DOHH2 (cell line): ENCODE measurements around the gene CSGALNACT2.

ENCODE experiments used
- H3F3A ChIP-seq: fragments of 200-600 bp; sonication (generic), shearing (Covaris generic); 2 replicates; pipeline ENCODE4 v1.6.0; 2016; ENCODE audit warnings: antibody characterized with exemption, mild to moderate bottlenecking; ENCODE audit not compliant: control insufficient read depth, insufficient read depth
- H3K27ac ChIP-seq: fragments of 200-600 bp; sonication (generic); 2 replicates; pipeline ENCODE4 v1.5.1; 2014; ENCODE audit warnings: low read depth, mild to moderate bottlenecking, low read length, moderate library complexity
- H3K27me3 ChIP-seq: fragments of 200-600 bp; sonication (generic); 2 replicates; pipeline ENCODE4 v1.6.1; 2014; ENCODE audit warnings: mild to moderate bottlenecking, low read length, mixed read lengths; ENCODE audit not compliant: control insufficient read depth
- H3K36me3 ChIP-seq: fragments of 200-600 bp; sonication (generic); 2 replicates; pipeline ENCODE4 v1.6.1; 2014; ENCODE audit warnings: mild to moderate bottlenecking, low read length, moderate library complexity, mixed read lengths; ENCODE audit not compliant: control insufficient read depth
- H3K4me1 ChIP-seq: fragments of 200-600 bp; sonication (generic); 2 replicates; pipeline ENCODE4 v1.6.1; 2014; ENCODE audit warnings: mild to moderate bottlenecking, low read length, mixed read lengths; ENCODE audit not compliant: control insufficient read depth
- H3K4me2 ChIP-seq: fragments of 200-600 bp; sonication (generic); 2 replicates; pipeline ENCODE4 v1.6.0; 2014; ENCODE audit warnings: mild to moderate bottlenecking, low read length, moderate library complexity
- H3K4me3 ChIP-seq: fragments of 200-600 bp; sonication (generic); 2 replicates; pipeline ENCODE4 v1.5.1; 2014; ENCODE audit warnings: mild to moderate bottlenecking, low read length, mixed read lengths
- H3K79me2 ChIP-seq: fragments of 200-600 bp; sonication (generic); 2 replicates; pipeline ENCODE4 v1.6.1; 2014; ENCODE audit warnings: mild to moderate bottlenecking, low read length, mixed read lengths; ENCODE audit not compliant: control insufficient read depth
- H3K9me2 ChIP-seq: fragments of 200-600 bp; sonication (generic); replicated peaks from 2 replicates; pipeline ENCODE4 v1.6.1; 2014; ENCODE audit warnings: mild to moderate bottlenecking, low read length, mixed read lengths; ENCODE audit not compliant: control insufficient read depth
- H3K9me3 ChIP-seq: fragments of 200-600 bp; sonication (generic); 2 replicates; pipeline ENCODE4 v1.6.1; 2014; ENCODE audit warnings: antibody characterized with exemption, low read length, mixed read lengths; ENCODE audit not compliant: control insufficient read depth, insufficient read depth
- H4K20me1 ChIP-seq: fragments of 200-600 bp; sonication (generic); 2 replicates; pipeline ENCODE4 v1.6.0; 2014; ENCODE audit warnings: low read depth, mild to moderate bottlenecking, antibody characterized with exemption, low read length, moderate library complexity; ENCODE audit not compliant: control insufficient read depth, insufficient read depth
- CTCF ChIP-seq: fragments of 200-600 bp; sonication (generic); IDR thresholded peaks from one replicate; pipeline ENCODE4 v1.5.1; 2014; ENCODE audit warnings: antibody characterized with exemption, mild to moderate bottlenecking, low read depth, low read length; ENCODE audit not compliant: poor library complexity, severe bottlenecking
- EZH2phosphoT487 ChIP-seq: fragments of 200-600 bp; sonication (generic); IDR thresholded peaks from 2 replicates; pipeline ENCODE4 v1.6.1; 2017; ENCODE audit warnings: borderline replicate concordance, mild to moderate bottlenecking, antibody characterized with exemption, low read length, moderate library complexity, mixed read lengths

CSGALNACT2 gene

GRCh38 chr10:43121444-43121843 lies 16.8 kb upstream of the CSGALNACT2 start:
- H3F3A ChIP-seq: no peaks in the 10 kb centered on the region
- no peaks in the 10 kb centered on the region for H3K36me3 ChIP-seq
- no peaks in the 10 kb centered on the region for H3K79me2 ChIP-seq
- H3K27ac ChIP-seq: no peak overlapping the region
- no peaks in the 10 kb centered on the region for H3K9me2 ChIP-seq
- no peak overlapping the region for H3K4me3 ChIP-seq
- H3K9me3 ChIP-seq: no peaks in the 10 kb centered on the region
- no peak overlapping the region for H3K4me2 ChIP-seq
- H3K27me3 ChIP-seq: no peaks in the 10 kb centered on the region
- H3K4me1 ChIP-seq: peaks cover 8% of the 10 kb centered on the region
- H4K20me1 ChIP-seq: no peaks in the 10 kb centered on the region
- TF ChIP-seq CTCF (no peak), EZH2phosphoT487 (no peak)

- H3K9me3 ChIP-seq: no peaks in the 10 kb centered on the region
- H3K9me2 ChIP-seq: no peaks in the 10 kb centered on the region
- H3K27me3 ChIP-seq: no peaks in the 10 kb centered on the region
- no peak overlapping the region for H3K4me3 ChIP-seq
- H3K4me2 ChIP-seq: no peak overlapping the region
- TF ChIP-seq EZH2phosphoT487 (no peak), CTCF (no peak)
- no peaks in the 10 kb centered on the region for H3F3A ChIP-seq
- H3K79me2 ChIP-seq: no peaks in the 10 kb centered on the region
- H3K36me3 ChIP-seq: no peaks in the 10 kb centered on the region
- H4K20me1 ChIP-seq: no peaks in the 10 kb centered on the region
- no peak overlapping the region for H3K27ac ChIP-seq
- peaks cover 14% of the 10 kb centered on the region for H3K4me1 ChIP-seq
Measured at GRCh38 chr10:43122096-43122495, 16.1 kb upstream of the CSGALNACT2 start.

- Histone ChIP-seq H3K27me3 (no peaks in the 10 kb centered on the region; the same call in 1 of the 2 replicates), H3K4me3 (no peak overlapping the region), H3F3A (no peaks in the 10 kb centered on the region), H3K9me2 (no peaks in the 10 kb centered on the region), H3K79me2 (no peaks in the 10 kb centered on the region), H3K36me3 (no peaks in the 10 kb centered on the region), H3K9me3 (no peaks in the 10 kb centered on the region), H4K20me1 (no peaks in the 10 kb centered on the region), H3K4me1 (peaks cover 17% of the 10 kb centered on the region), H3K4me2 (no peak overlapping the region), H3K27ac (no peak overlapping the region)
- TF ChIP-seq CTCF (no peak), EZH2phosphoT487 (no peak)
Measured at GRCh38 chr10:43122826-43123225, 15.4 kb upstream of the CSGALNACT2 start.
